Measurements from ENCODE around the gene RAB10. TPM values are rescaled to one million over a fixed set of nuclear protein-coding genes. Genes with fewer than 3 reads are reported as not detected.

RAB10 gene
- total and polyA plus RNA-seq, 2 of the 13 experiments (the other 11 are each of a cell fraction or from before 2014, with no cell fraction given): 48.2 to 120 TPM

DNA sequence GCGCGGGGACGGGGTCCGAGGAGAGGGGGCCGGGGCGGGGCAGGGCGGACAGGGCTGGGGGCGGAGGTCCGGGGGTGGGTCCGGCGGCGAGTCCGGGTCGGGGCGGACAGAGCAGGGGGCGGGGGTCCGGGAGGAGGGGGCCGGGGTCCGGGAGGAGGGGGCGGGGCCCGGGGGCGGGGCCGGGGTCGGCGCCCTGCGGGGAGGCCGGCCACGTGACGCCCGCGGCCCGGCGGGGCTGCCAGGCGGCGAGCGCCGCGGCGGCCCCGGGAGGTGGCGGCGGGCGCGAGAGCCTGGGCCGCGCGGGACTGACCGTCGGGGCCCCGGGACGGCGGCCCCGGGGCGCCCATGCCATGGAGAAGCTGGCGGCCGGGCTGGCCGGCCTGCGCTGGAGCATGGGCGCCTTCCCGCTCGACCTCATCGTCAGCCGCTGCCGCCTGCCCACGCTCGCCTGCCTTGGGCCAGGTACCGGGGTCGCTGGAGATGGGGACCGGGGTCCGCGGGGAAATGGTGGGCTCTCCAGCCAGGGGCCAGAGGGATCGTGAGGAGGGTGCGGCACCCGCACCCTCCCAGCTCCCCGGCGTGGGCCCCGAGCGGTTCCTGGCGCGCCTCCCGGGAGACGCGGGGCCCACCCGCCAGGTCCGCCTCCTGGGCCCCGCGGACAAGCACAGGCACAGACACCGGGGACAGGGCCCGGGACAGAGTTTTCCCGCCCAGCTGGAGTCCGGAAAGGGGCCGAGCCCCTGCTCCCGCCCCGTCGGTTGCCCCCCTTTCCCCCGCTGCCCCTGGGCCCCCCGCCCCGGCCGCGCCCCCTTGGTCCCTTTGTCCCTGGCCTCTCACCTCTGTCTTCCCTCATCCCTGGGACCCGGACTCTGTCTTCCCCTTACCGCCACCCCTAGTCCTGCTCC lies 139.2 kb downstream of the RAB10 start, which contains the start of gene GAREM2:
TSS of gene GAREM2 (plus strand) at position 218 of the 905 bp plus-strand sequence. CDS start at position 351, 133 bp downstream.
- TF ChIP-seq GABPB1 (CRISPR knock-in tag; IDR thresholded peaks at IDR 0.05) (0 out of 2 replicates have a peak, but pooled peaks have one; percentile 18), ZNF598 (CRISPR knock-in tag; IDR thresholded peaks at IDR 0.05; ENCODE audit: borderline replicate concordance) (0 out of 2 replicates have a peak, but pooled peaks have one; percentile 21), ZNF777 (CRISPR knock-in tag; IDR thresholded peaks at IDR 0.05) (peak; percentile 96), AGO2 (optimal IDR thresholded peaks at IDR 0.05; ENCODE audit: low read depth, low read length) (no peak), ZSCAN20 (CRISPR knock-in tag; IDR thresholded peaks at IDR 0.05; ENCODE audit: borderline replicate concordance) (0 out of 2 replicates have a peak, but pooled peaks have one; percentile 36), HNRNPK (IDR thresholded peaks at IDR 0.05; ENCODE audit: low read depth, low read length, poor library complexity, severe bottlenecking) (peak; percentile 4), ZFX (CRISPR knock-in tag; IDR thresholded peaks at IDR 0.05; ENCODE audit: low read depth) (peak; percentile 30; the same call in 1 of the 2 replicates), GLMP (CRISPR knock-in tag; IDR thresholded peaks at IDR 0.05; ENCODE audit: borderline replicate concordance) (no peak), ZFY (CRISPR knock-in tag; IDR thresholded peaks at IDR 0.05) (0 out of 2 replicates have a peak, but pooled peaks have one; percentile 23), MEIS1 (CRISPR knock-in tag; IDR thresholded peaks at IDR 0.05; ENCODE audit: borderline replicate concordance) (peak; percentile 41; the same call in 1 of the 2 replicates), ZNF558 (CRISPR knock-in tag; IDR thresholded peaks at IDR 0.05; ENCODE audit: borderline replicate concordance) (no peak)
- TF ChIP-seq, protein P1, sequence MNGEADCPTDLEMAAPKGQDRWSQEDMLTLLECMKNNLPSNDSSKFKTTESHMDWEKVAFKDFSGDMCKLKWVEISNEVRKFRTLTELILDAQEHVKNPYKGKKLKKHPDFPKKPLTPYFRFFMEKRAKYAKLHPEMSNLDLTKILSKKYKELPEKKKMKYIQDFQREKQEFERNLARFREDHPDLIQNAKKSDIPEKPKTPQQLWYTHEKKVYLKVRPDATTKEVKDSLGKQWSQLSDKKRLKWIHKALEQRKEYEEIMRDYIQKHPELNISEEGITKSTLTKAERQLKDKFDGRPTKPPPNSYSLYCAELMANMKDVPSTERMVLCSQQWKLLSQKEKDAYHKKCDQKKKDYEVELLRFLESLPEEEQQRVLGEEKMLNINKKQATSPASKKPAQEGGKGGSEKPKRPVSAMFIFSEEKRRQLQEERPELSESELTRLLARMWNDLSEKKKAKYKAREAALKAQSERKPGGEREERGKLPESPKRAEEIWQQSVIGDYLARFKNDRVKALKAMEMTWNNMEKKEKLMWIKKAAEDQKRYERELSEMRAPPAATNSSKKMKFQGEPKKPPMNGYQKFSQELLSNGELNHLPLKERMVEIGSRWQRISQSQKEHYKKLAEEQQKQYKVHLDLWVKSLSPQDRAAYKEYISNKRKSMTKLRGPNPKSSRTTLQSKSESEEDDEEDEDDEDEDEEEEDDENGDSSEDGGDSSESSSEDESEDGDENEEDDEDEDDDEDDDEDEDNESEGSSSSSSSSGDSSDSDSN (CRISPR knock-in tag; IDR thresholded peaks at IDR 0.05): peak; percentile 31; the same call in 1 of the 2 replicates
- TF ChIP-seq, protein P2, sequence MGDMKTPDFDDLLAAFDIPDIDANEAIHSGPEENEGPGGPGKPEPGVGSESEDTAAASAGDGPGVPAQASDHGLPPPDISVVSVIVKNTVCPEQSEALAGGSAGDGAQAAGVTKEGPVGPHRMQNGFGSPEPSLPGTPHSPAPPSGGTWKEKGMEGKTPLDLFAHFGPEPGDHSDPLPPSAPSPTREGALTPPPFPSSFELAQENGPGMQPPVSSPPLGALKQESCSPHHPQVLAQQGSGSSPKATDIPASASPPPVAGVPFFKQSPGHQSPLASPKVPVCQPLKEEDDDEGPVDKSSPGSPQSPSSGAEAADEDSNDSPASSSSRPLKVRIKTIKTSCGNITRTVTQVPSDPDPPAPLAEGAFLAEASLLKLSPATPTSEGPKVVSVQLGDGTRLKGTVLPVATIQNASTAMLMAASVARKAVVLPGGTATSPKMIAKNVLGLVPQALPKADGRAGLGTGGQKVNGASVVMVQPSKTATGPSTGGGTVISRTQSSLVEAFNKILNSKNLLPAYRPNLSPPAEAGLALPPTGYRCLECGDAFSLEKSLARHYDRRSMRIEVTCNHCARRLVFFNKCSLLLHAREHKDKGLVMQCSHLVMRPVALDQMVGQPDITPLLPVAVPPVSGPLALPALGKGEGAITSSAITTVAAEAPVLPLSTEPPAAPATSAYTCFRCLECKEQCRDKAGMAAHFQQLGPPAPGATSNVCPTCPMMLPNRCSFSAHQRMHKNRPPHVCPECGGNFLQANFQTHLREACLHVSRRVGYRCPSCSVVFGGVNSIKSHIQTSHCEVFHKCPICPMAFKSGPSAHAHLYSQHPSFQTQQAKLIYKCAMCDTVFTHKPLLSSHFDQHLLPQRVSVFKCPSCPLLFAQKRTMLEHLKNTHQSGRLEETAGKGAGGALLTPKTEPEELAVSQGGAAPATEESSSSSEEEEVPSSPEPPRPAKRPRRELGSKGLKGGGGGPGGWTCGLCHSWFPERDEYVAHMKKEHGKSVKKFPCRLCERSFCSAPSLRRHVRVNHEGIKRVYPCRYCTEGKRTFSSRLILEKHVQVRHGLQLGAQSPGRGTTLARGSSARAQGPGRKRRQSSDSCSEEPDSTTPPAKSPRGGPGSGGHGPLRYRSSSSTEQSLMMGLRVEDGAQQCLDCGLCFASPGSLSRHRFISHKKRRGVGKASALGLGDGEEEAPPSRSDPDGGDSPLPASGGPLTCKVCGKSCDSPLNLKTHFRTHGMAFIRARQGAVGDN (CRISPR knock-in tag; IDR thresholded peaks at IDR 0.05): peak; percentile 40
- peak within 1 kb of the TSS; percentile 57; the same call in 1 of the 2 replicates for H3K9ac ChIP-seq (ENCODE audit: insufficient read depth, low read depth, low read length)
- H2AFZ ChIP-seq (ENCODE audit: low read length): no peak within 1 kb of the TSS

More for the DNA sequence above, 139.2 kb downstream of the RAB10 start, which contains the start of gene GAREM2:
- Histone ChIP-seq H3K4me1 (ENCODE audit: insufficient read depth, low read length) (peaks cover 20% of the 10 kb centered on the region), H3K4me3 (replicated peaks in 1 of 3; ENCODE audit: insufficient read depth in 1 of 3, low read depth in 2 of 3, low read length in 3 of 3) (peak within 1 kb of the TSS; percentile 49 to 76 (median 55)), H3K27me3 (ENCODE audit: control insufficient read depth in 1 of 2, insufficient read depth in 2 of 2, low read length in 2 of 2) (peaks cover 11 to 59% of the 10 kb centered on the region in 2 experiments), H3K36me3 (replicated peaks in 1 of 2; ENCODE audit: control insufficient read depth in 1 of 2, insufficient read depth in 2 of 2, low read length in 2 of 2) (no peaks in the 10 kb centered on the region), H3K27ac (ENCODE audit: extremely low read length, insufficient read depth, low read length) (no peak within 1 kb of the TSS), H4K20me1 (ENCODE audit: insufficient read depth, low read length) (no peaks in the 10 kb centered on the region; the same call in 1 of the 2 replicates), H3K79me2 (ENCODE audit: insufficient read depth, low read length) (no peaks in the 10 kb centered on the region), H3K4me2 (ENCODE audit: low read depth, low read length) (peak within 1 kb of the TSS; percentile 83), H3K9me3 (ENCODE audit: low read length) (no peaks in the 10 kb centered on the region)
- CTCF ChIA-PET (ENCODE audit: low intra/inter-chr PET ratio, low total read pairs): no interaction called here
- DNase-seq (ENCODE audit: low spot score): no peak
- 11% methylated on average over 45 of the region's 102 CpGs for WGBS (ENCODE audit: low lambda C conversion rate)
- POLR2A ChIA-PET: no interaction called here
- peak; percentile 16 for ATAC-seq
- no peak for FAIRE-seq
- BruUV-seq (replicated peaks): no TSS peak
- intact Hi-C loops (cut with micrococcal nuclease; ENCODE audit: unreplicated experiment) (loop anchor here (5.0 kb wide), 1 partner anchor 154 kb away; no protein-coding TSS in a partner anchor), in situ Hi-C loops (cut with HindIII; ENCODE audit: extremely low pct_ligation_motif_present, low pct_unique_long_range_greater_than_20kb) (no loop called here)

Data from HepG2 (cell line).